K562 (cell line): ENCODE measurements around the gene EIF4EBP2.

Experiments used
- BMI1 ChIP-seq: fragments of 150-350 bp; IDR thresholded peaks from 2 replicates; pipeline ENCODE4 v1.6.1; 2014; ENCODE audit warnings: low read length
- HDAC2 ChIP-seq: fragments of 450-650 bp; IDR thresholded peaks from 2 replicates; pipeline ENCODE4 v1.6.1; 2016; ENCODE audit warnings: mild to moderate bottlenecking
- POLR2AphosphoS5 ChIP-seq: IDR thresholded peaks from 2 replicates; pipeline ENCODE4 v1.6.1; 2011; ENCODE audit warnings: mild to moderate bottlenecking, low read depth, low read length, moderate library complexity; ENCODE audit not compliant: control insufficient read depth, insufficient read depth
- PURB ChIP-seq: sonication (generic); formaldehyde crosslinking; IDR thresholded peaks from 2 replicates; pipeline ENCODE4 v1.9.0; 2021; ENCODE audit warnings: low read depth, mild to moderate bottlenecking, missing genetic modification reagents
- SP1 ChIP-seq: sonication (generic); formaldehyde crosslinking; IDR thresholded peaks from 2 replicates; pipeline ENCODE4 v1.8.1; 2022; ENCODE audit warnings: mild to moderate bottlenecking, missing genetic modification reagents
- YY1 ChIP-seq, 3 experiments: IDR thresholded peaks; 2 replicates each; pipeline ENCODE4 v1.6.1; 2011; ENCODE audit warnings: low read length in 2 of 3, mild to moderate bottlenecking in 2 of 3, moderate library complexity in 2 of 3, borderline replicate concordance in 1 of 3, control low read depth in 1 of 3, low read depth in 1 of 3; ENCODE audit not compliant: insufficient read depth in 3 of 3, insufficient replicate concordance in 2 of 3, control insufficient read depth in 1 of 3, insufficient read length in 1 of 3; ENCODE audit errors: extremely low read depth in 1 of 3
- ZNF140 ChIP-seq: fragments of 250-450 bp; sonication (Bioruptor Pico); IDR thresholded peaks from 2 replicates; pipeline ENCODE4 v1.8.0; 2021; ENCODE audit warnings: moderate library complexity, mild to moderate bottlenecking, inconsistent platforms
- ZNF785 ChIP-seq: fragments of 250-450 bp; sonication (Bioruptor Pico); IDR thresholded peaks from 2 replicates; pipeline ENCODE4 v1.4.0; 2020; ENCODE audit warnings: mild to moderate bottlenecking
- TF ChIP-seq, protein P1 (sequence below): sonication (generic); formaldehyde crosslinking; IDR thresholded peaks from 2 replicates; pipeline ENCODE4 v1.8.1; 2023; ENCODE audit warnings: mild to moderate bottlenecking, missing genetic modification reagents
- TF ChIP-seq, protein P2 (sequence below): fragments of 450-650 bp; IDR thresholded peaks from 2 replicates; pipeline ENCODE4 v1.6.1; 2016
- TF ChIP-seq, protein P3 (sequence below): sonication (generic); formaldehyde crosslinking; IDR thresholded peaks from 2 replicates; pipeline ENCODE4 v1.5.0; 2020; ENCODE audit warnings: missing genetic modification reagents
- TF ChIP-seq, protein P4 (sequence below), 3 experiments: IDR thresholded peaks in 2 of 3; conservative IDR thresholded peaks in 1 of 3; 2 replicates each; pipeline ENCODE4 v1.5.1; 2011 to 2012; ENCODE audit warnings: low read length in 3 of 3, mild to moderate bottlenecking in 3 of 3, control low read depth in 2 of 3, improper control_type of control experiment in 1 of 3, inconsistent platforms in 1 of 3, low read depth in 1 of 3, mixed read lengths in 1 of 3, moderate library complexity in 1 of 3; ENCODE audit not compliant: insufficient read depth in 2 of 3

DNA sequence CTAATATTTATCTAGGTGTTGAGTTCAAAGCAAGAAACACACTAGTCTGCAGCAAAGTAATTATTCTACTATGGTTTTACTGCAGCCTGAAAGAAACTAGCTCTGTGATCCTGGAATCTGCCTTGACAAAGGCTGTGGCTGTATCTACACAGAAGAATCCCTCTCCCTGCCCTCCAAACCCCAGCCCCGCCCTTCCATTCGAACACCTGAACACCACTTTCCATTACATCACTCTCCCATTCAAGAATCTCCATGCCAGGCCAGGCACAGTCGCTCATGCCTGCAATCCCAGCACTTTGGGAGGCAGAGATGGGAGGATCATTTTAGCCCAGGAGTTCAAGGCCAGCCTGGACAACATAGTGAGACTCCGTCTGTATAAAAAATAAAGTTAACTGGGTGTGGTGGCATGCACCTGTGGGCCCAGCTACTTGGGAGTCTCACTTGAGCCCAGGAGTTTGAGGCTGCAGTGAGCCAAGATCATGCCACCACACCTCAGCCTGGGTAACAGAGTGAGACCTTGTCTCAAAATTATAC is 44.9 kb upstream of the EIF4EBP2 start:
- TF ChIP-seq HDAC2 (no peak), BMI1 (no peak), PURB (CRISPR knock-in tag) (no peak), YY1 (IDR thresholded peaks at IDR 0.05; ENCODE audit: borderline replicate concordance in 1 of 3, control insufficient read depth in 1 of 3, extremely low read depth in 1 of 3, insufficient read depth in 3 of 3, insufficient read length in 1 of 3, insufficient replicate concordance in 2 of 3, low read depth in 1 of 3, low read length in 2 of 3) (no peak), SP1 (CRISPR knock-in tag) (no peak), ZNF785 (CRISPR knock-in tag) (no peak), POLR2AphosphoS5 (no peak), ZNF140 (CRISPR knock-in tag) (no peak)
- TF ChIP-seq, protein P1, sequence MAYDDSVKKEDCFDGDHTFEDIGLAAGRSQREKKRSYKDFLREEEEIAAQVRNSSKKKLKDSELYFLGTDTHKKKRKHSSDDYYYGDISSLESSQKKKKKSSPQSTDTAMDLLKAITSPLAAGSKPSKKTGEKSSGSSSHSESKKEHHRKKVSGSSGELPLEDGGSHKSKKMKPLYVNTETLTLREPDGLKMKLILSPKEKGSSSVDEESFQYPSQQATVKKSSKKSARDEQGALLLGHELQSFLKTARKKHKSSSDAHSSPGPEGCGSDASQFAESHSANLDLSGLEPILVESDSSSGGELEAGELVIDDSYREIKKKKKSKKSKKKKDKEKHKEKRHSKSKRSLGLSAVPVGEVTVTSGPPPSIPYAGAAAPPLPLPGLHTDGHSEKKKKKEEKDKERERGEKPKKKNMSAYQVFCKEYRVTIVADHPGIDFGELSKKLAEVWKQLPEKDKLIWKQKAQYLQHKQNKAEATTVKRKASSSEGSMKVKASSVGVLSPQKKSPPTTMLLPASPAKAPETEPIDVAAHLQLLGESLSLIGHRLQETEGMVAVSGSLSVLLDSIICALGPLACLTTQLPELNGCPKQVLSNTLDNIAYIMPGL (CRISPR knock-in tag), result no peak
- TF ChIP-seq, protein P2, sequence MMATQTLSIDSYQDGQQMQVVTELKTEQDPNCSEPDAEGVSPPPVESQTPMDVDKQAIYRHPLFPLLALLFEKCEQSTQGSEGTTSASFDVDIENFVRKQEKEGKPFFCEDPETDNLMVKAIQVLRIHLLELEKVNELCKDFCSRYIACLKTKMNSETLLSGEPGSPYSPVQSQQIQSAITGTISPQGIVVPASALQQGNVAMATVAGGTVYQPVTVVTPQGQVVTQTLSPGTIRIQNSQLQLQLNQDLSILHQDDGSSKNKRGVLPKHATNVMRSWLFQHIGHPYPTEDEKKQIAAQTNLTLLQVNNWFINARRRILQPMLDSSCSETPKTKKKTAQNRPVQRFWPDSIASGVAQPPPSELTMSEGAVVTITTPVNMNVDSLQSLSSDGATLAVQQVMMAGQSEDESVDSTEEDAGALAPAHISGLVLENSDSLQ, result no peak
- TF ChIP-seq, protein P3, sequence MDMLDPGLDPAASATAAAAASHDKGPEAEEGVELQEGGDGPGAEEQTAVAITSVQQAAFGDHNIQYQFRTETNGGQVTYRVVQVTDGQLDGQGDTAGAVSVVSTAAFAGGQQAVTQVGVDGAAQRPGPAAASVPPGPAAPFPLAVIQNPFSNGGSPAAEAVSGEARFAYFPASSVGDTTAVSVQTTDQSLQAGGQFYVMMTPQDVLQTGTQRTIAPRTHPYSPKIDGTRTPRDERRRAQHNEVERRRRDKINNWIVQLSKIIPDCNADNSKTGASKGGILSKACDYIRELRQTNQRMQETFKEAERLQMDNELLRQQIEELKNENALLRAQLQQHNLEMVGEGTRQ (CRISPR knock-in tag), result no peak
- TF ChIP-seq, protein P4, sequence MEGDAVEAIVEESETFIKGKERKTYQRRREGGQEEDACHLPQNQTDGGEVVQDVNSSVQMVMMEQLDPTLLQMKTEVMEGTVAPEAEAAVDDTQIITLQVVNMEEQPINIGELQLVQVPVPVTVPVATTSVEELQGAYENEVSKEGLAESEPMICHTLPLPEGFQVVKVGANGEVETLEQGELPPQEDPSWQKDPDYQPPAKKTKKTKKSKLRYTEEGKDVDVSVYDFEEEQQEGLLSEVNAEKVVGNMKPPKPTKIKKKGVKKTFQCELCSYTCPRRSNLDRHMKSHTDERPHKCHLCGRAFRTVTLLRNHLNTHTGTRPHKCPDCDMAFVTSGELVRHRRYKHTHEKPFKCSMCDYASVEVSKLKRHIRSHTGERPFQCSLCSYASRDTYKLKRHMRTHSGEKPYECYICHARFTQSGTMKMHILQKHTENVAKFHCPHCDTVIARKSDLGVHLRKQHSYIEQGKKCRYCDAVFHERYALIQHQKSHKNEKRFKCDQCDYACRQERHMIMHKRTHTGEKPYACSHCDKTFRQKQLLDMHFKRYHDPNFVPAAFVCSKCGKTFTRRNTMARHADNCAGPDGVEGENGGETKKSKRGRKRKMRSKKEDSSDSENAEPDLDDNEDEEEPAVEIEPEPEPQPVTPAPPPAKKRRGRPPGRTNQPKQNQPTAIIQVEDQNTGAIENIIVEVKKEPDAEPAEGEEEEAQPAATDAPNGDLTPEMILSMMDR (IDR thresholded peaks at IDR 0.05 in 2 of 3, conservative IDR thresholded peaks at IDR 0.05 in 1 of 3; ENCODE audit: insufficient read depth in 2 of 3, low read depth in 1 of 3, low read length in 3 of 3), result no peak
